GM18907 (cell line): ENCODE measurements around the gene CALCR.
"Not testable (repeated sequence)": the region's sequence is repeated elsewhere in the genome, so short reads cannot be mapped to it uniquely, and the experiment has no call there.

Source experiments
- ATAC-seq: cut with Tn5 transposase; IDR thresholded peaks from one replicate; pipeline ENCODE4 v1.9.1; 2021; ENCODE audit warnings: mild to moderate bottlenecking, moderate library complexity; ENCODE audit not compliant: unreplicated experiment

Gene CALCR

DNA sequence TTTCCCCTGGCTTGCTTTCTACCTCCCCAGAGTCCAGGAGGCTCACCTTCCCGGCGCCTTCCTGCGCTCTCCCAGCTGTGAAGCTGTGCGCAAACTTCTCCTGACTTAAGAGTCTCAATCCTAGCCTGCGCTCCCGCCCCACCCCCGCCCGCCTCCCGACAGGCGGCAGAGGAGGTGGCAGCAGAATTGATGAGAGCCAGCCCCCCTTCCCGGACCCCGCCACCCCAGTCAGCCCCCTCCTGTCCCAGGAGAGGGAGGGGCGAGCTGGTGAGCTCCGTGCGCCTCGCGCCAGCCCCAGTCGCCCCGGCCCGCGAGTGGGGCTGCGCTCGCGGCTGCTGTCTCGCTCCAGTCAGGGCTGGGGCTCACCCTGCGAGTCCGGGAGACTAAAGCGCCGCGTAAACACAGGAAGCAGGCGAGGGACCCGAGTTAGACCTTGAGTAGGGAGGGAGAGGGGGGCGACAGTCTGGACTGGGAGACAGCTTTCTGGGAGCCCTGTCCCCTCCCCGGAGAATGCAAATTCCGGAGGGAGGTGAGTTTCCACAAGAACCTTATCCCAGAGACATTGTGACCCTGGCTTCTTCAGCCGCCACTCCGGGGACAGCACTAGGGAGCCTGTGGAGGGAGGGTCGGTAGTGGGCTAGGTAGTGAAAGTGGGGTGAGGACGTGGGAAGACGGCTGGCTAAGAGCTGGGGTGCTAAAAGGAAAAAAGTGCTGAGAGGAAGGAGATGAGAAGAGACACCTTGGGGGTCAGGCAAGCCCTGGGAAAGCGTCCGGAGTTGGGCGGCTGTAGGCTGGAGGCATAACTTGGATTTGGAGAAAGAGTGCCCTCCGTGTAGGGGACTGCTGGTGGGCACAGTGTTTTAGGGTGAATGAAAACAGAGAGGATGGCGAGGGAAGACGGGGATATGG is at the start of gene CALCR:
Gene CALCR, minus strand, starts transcription at position 79 of the 909 bp plus-strand sequence. CDS start 87,743 bp downstream, outside the sequence.
- ATAC-seq: no peak

DNA sequence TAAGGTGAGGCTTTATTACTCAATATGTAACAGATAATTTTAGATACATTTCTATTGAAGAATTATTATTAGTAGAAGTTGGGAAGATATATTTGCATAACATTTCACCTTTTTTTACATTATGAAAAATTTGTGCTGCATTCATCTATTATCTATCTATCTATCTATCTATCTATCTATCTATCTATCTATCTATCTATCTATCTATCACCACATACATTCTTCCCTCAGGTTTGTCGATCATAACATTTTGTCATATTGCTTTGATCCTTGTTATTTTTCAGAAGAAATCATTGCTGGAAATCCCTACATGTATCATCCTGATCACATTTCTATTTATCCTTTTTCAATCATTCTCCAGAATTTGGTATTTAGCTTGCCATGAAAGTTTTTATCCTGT is 49.3 kb upstream of the CALCR start:
- no peak for ATAC-seq

GRCh38 chr7:93622036-93623033 is 47.8 kb upstream of the CALCR start:
- no peak for ATAC-seq

GRCh38 chr7:93620864-93621263 is 46.3 kb upstream of the CALCR start:
- ATAC-seq: no peak

- no peak for ATAC-seq
These were observed 45.5 kb upstream of the CALCR start for GRCh38 chr7:93620057-93620456.

GRCh38 chr7:93601363-93601762 is 26.8 kb upstream of the CALCR start:
- ATAC-seq: no peak

GRCh38 chr7:93594250-93594649 is 19.7 kb upstream of the CALCR start:
- ATAC-seq: no peak

DNA sequence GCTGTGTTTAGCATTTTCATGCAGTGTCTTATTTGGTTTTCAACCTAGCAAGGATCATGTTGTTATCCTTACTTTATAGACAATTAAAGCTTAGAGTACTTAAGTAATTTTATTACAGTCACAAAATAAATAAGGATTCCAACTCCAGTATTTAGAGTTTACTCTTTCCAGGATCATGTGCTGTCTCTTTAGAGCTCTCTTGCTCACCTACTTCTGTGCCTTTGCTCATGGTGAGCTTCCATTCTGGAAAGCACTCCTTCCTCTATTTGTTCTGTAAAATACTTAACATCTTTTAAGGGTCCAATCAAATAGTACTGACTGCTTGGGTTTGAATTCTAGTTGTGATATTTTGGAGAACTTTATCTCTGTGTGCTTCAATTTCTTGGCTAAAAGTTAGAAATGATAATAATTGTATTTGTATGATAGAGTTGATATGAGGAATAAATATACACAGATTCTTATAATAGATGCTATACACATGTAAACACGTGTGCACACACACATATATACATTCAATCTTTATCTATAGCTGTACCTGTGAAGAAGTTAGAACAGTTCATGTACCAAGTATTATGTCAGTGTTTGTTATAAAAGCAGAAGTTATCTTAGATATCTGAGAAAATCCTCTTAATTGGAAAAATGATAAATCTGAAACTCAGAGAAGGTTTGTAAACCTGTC is 18.2 kb upstream of the CALCR start:
- ATAC-seq: no peak

GRCh38 chr7:93591224-93592050 is 16.9 kb upstream of the CALCR start:
- ATAC-seq: not testable (repeated sequence)

DNA sequence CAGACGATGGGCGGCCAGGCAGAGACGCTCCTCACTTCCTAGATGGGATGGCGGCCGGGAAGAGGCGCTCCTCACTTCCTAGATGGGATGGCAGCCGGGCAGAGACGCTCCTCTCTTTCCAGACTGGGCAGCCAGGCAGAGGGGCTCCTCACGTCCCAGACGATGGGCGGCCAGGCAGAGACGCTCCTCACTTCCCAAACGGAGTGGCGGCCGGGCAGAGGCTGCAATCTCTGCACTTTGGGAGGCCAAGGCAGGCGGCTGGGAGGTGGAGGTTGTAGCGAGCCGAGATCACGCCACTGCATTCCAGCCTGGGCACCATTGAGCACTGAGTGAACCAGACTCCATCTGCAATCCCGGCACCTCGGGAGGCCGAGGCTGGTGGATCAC is 11.9 kb upstream of the CALCR start:
- ATAC-seq: not testable (repeated sequence)

DNA sequence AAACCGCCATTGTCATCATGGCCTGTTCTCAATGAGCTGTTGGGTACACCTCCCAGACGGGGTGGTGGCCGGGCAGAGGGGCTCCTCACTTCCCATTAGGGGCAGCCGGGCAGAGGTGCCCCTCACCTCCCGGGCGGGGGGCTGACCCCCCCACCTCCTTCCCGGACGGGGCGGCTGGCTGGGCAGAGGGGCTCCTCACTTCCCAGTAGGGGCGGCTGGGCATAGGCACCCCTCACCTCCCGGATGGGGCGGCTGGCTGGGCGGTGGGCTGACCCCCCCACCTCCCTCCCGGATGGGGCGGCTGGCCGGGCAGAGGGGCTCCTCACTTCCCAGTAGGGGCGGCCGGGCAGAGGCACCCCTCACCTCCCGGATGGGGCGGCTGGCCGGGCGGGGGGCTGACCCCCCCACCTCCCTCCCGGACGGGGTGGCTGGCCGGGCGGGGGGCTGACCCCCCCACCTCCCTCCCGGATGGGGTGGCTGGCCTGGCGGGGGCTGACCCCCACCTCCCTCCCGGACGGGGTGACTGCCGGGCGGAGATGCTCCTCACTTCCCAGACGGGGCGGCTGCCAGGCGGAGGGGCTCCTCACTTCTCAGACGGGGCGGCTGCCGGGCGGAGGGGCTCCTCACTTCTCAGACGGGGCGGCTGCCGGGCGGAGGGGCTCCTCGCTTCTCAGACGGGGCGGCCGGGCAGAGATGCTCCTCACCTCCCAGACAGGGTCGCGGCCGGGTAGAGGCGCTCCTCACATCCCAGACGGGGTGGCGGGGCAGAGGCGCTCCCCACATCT is 11.4 kb upstream of the CALCR start:
- not testable (repeated sequence) for ATAC-seq

DNA sequence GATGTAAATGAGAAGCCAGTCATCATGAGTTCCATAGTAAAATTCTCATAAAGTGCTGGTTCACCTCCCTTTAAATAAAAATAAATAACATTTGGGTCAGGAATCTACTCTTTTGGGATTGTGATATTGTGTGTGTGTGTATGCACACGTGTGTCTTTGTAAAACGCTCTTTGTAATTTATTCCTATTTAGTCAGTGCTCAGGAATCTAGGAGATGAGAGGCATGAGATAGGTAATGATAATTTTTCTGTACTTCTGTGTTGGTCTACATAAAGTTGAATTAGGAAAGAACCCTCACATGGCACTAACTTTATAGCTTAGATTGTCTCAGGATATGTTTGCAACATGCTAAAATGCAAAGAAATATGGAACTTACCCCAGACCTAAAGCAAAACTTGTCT is 4.9 kb upstream of the CALCR start:
- no peak for ATAC-seq

- no peak for ATAC-seq
These were observed 4.2 kb upstream of the CALCR start for GRCh38 chr7:93578762-93579161.

- ATAC-seq: no peak
These were observed 1.3 kb upstream of the CALCR start for GRCh38 chr7:93575555-93576399.

DNA sequence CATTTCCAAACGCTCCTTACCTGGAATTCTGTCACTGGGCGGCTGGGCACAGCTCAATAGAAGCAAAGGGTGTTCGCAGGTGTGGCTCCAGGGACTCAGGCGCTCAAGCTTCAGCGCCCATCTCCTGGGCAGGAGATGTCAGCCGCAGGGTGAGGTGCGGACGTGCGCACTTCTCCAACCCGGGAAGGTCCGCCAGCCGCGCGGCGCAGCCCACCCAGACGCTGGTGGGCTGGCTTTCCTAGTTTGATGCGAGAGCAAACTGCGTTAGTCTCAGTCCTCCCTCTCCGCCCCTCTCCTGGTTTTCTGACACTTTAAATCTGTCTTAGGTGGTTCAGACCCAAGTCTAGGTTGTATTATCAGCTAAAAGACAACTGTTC is 267 bp downstream of the CALCR start:
- no peak for ATAC-seq

- ATAC-seq: no peak
These were observed 5.3 kb downstream of the CALCR start for GRCh38 chr7:93569189-93569588.

GRCh38 chr7:93566876-93567275 is 7.6 kb downstream of the CALCR start:
- no peak for ATAC-seq

- ATAC-seq: no peak
These were observed 10.9 kb downstream of the CALCR start for GRCh38 chr7:93563584-93563983.
